Transverse colon (tissue), 3 donors: ENCODE data around the gene BMPR1B.

Experiments used
- EP300 ChIP-seq: sonication (generic); formaldehyde crosslinking; IDR thresholded peaks from one replicate; pipeline ENCODE4 v1.6.1; 2017; ENCODE audit warnings: antibody characterized with exemption, low read depth
- POLR2A ChIP-seq: fragments of 450-650 bp; IDR thresholded peaks from one replicate; pipeline ENCODE4 v1.6.1; 2016; ENCODE audit warnings: antibody characterized with exemption, mild to moderate bottlenecking, moderate library complexity
- TF ChIP-seq, protein P1 (sequence below), 5 experiments: fragments of 200-600 bp in 3 of 5; fragments of 450-650 bp in 2 of 5; sonication (generic) in 3 of 5; IDR thresholded peaks; 1 replicate in 2 of 5; 2 replicates in 3 of 5; pipeline ENCODE4 v1.5.1; 2016 to 2017; ENCODE audit warnings: antibody characterized with exemption in 5 of 5, inconsistent platforms in 3 of 5, mild to moderate bottlenecking in 2 of 5, moderate library complexity in 1 of 5

DNA sequence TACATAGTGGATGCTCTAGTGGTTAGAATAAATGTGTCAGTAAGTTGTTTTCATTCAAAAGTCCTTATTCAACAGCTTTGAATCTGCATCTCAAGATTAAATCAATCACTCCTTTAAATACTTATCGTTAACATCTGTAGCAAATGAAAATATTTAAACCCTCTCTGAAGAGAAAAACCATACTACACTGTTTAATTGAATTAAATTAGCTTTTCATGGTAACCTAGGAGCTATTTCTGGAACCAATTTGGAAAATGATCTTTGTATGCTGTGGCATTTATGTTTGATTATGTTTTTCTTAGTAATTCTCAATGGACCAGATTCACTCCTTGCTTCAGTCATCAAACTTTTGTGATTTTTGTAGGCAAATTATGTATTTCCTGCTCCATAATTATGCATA, 9.7 kb downstream of the BMPR1B start:
- TF ChIP-seq, protein P1, sequence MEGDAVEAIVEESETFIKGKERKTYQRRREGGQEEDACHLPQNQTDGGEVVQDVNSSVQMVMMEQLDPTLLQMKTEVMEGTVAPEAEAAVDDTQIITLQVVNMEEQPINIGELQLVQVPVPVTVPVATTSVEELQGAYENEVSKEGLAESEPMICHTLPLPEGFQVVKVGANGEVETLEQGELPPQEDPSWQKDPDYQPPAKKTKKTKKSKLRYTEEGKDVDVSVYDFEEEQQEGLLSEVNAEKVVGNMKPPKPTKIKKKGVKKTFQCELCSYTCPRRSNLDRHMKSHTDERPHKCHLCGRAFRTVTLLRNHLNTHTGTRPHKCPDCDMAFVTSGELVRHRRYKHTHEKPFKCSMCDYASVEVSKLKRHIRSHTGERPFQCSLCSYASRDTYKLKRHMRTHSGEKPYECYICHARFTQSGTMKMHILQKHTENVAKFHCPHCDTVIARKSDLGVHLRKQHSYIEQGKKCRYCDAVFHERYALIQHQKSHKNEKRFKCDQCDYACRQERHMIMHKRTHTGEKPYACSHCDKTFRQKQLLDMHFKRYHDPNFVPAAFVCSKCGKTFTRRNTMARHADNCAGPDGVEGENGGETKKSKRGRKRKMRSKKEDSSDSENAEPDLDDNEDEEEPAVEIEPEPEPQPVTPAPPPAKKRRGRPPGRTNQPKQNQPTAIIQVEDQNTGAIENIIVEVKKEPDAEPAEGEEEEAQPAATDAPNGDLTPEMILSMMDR (IDR thresholded peaks at IDR 0.05): no peak
- TF ChIP-seq POLR2A (no peak), EP300 (no peak)
